CD4-positive, alpha-beta T cell (primary cell): ENCODE measurements around the gene ILRUN. TPM values are rescaled to one million over a fixed set of nuclear protein-coding genes. Genes with fewer than 3 reads are reported as not detected.
"Not testable (repeated sequence)": the region's sequence is repeated elsewhere in the genome, so short reads cannot be mapped to it uniquely, and the experiment has no call there.

Source experiments
- ATAC-seq: fragments of 200-7000 bp; cut with Tn5 transposase; one replicate; pipeline ENCODE4 v1.10.0; 2022; ENCODE audit warnings: mild to moderate bottlenecking; ENCODE audit not compliant: poor library complexity
- CTCF ChIA-PET: fragments of 350-600 bp; sonication (Branson Sonifier 250); formaldehyde crosslinking; loops from one replicate; lab custom pipeline; 2021; ENCODE audit warnings: antibody characterized with exemption, inconsistent platforms; lab: Charles Lee
- POLR2A ChIA-PET: fragments of 350-600 bp; sonication (Branson Sonifier 250); formaldehyde crosslinking; loops from one replicate; lab custom pipeline; 2021; ENCODE audit warnings: antibody characterized with exemption, inconsistent platforms; lab: Charles Lee
- DNase-seq, 14 experiments: peaks; one replicate each; pipeline ENCODE4 v3.0.0-alpha.2; 2013 to 2020; ENCODE audit warnings: mixed read lengths in 2 of 14
- H3K27ac ChIP-seq, 2 donors: one replicate each; pipeline versions ENCODE4 v1.5.1 to v1.7.0; 2013; ENCODE audit warnings: low read length in 2 of 2, low read depth in 1 of 2, mild to moderate bottlenecking in 1 of 2
- H3K27me3 ChIP-seq, 2 experiments: 1 replicate in 1 of 2; 2 replicates in 1 of 2; pipeline versions ENCODE4 v1.6.1 to v1.7.0; 2013; ENCODE audit warnings: low read length in 2 of 2, control low read depth in 1 of 2, mild to moderate bottlenecking in 1 of 2, moderate library complexity in 1 of 2; ENCODE audit not compliant: insufficient read depth in 2 of 2, control insufficient read depth in 1 of 2
- H3K36me3 ChIP-seq: one replicate; pipeline ENCODE4 v1.6.1; 2013; ENCODE audit warnings: low read length, control low read depth; ENCODE audit not compliant: insufficient read depth
- H3K4me1 ChIP-seq: one replicate; pipeline ENCODE4 v1.6.1; 2013; ENCODE audit warnings: low read length, control low read depth; ENCODE audit not compliant: insufficient read depth
- H3K4me3 ChIP-seq: one replicate; pipeline ENCODE4 v1.5.1; 2013; ENCODE audit warnings: mild to moderate bottlenecking, low read length, moderate library complexity
- H3K9me3 ChIP-seq, 2 experiments: 1 replicate in 1 of 2; 2 replicates in 1 of 2; pipeline versions ENCODE4 v1.6.1 to v1.7.0; 2013; ENCODE audit warnings: low read length in 2 of 2, mild to moderate bottlenecking in 2 of 2, control low read depth in 1 of 2, moderate library complexity in 1 of 2; ENCODE audit not compliant: control insufficient read depth in 1 of 2, insufficient read depth in 1 of 2
- H3K27ac Mint-ChIP-seq: one replicate; pipeline ENCODE4 v1.8.0; 2020; ENCODE audit warnings: mixed read lengths
- H3K27me3 Mint-ChIP-seq: one replicate; pipeline ENCODE4 v1.8.0; 2021; ENCODE audit warnings: mixed read lengths
- H3K36me3 Mint-ChIP-seq: one replicate; pipeline ENCODE4 v1.8.0; 2021; ENCODE audit warnings: low read depth, mixed read lengths
- H3K4me1 Mint-ChIP-seq: one replicate; pipeline ENCODE4 v1.8.0; 2021; ENCODE audit warnings: low read depth, mixed read lengths
- H3K4me3 Mint-ChIP-seq: one replicate; pipeline ENCODE4 v1.8.0; 2020; ENCODE audit warnings: mild to moderate bottlenecking, mixed read lengths
- H3K9me3 Mint-ChIP-seq: one replicate; pipeline ENCODE4 v1.8.0; 2020; ENCODE audit warnings: mixed read lengths
- CTCF ChIP-seq: fragments of 200-600 bp; IDR thresholded peaks from one replicate; pipeline ENCODE4 v1.8.0; 2022; ENCODE audit warnings: antibody characterized with exemption, mild to moderate bottlenecking
- intact Hi-C, 2 experiments: fragments of 100-400 bp; cut with DNase I in 1 of 2; cut with micrococcal nuclease in 1 of 2; formaldehyde crosslinking; loops; one replicate each; pipeline versions ENCODE4 v1.15.1 to v1.9.0; 2023 to 2025; cut with DNase I, micrococcal nuclease
- total RNA-seq, 174 experiments: library from RNA in 2 of 174; stranded (reverse) in 2 of 174; gene quantifications; one replicate each; pipeline ENCODE4 v1.2.3 and lab custom pipeline; 2021 to 2026

Gene ILRUN
- total RNA-seq, 2 experiments from 2014 or later: 44.9 to 49.4 TPM

DNA sequence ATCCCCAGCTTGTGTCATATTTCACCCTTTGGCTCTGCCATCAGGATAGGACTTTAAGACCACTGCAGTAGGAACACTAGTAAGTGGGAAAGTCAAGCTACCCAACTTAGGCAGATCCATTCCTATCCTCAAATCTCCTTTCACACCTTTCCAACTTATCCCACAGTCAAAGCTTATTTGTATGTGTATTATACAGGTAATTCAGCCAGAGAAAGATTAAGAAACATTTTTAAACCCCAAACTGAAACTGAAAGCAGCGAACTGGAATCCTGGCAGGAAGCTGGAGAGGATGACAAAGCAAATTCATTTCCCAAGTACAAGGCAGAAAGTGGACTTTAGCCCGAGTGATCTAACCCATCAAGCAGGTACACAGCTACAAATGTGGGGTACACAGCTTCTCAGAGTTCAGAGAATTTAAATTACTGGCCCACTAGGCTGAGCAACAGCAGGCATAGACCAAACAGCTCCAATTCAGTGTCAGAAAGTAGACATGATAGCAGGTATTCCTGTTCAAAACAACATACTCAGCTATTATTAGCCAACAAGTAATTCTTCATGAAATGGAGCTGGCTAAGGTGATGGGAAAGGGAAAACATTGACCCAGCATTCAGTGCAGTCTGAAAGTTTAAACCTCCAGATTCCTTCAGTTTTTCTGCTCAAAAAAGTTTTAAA is 39.1 kb downstream of the ILRUN start:
- H3K27ac Mint-ChIP-seq: peak overlapping the region; percentile 84
- Histone ChIP-seq H3K9me3 (no peaks in the 10 kb centered on the region), H3K4me3 (peak overlapping the region; percentile 57), H3K36me3 (peaks cover 19% of the 10 kb centered on the region), H3K4me1 (peaks cover 31% of the 10 kb centered on the region), H3K27me3 (no peaks in the 10 kb centered on the region), H3K27ac (peak overlapping the region; percentile 55 to 85)
- POLR2A ChIA-PET: interaction anchor here (0.7 to 4.3 kb wide), 15 partner anchors 8 to 946 kb away, joined by 3 to 69 read pairs (median 4); partner anchors contain the start of genes BLTP3A, HMGA1, ILRUN and SMIM29
- no peaks in the 10 kb centered on the region for H3K9me3 Mint-ChIP-seq
- H3K27me3 Mint-ChIP-seq: no peaks in the 10 kb centered on the region
- TF ChIP-seq CTCF: no peak
- H3K36me3 Mint-ChIP-seq: peaks cover 31% of the 10 kb centered on the region
- peak overlapping the region; percentile 90 for H3K4me3 Mint-ChIP-seq
- CTCF ChIA-PET: interaction anchor here (1.2 to 1.7 kb wide), 3 partner anchors 9 to 408 kb away, joined by 3 to 6 read pairs (median 5); no protein-coding TSS in a partner anchor
- intact Hi-C loops: loop anchor here (5.0 kb wide), 1 partner anchor 40 kb away; the partner anchor contains the start of gene ILRUN (in 2 of the 2)
- ATAC-seq: peak; percentile 37
- peaks cover 65% of the 10 kb centered on the region for H3K4me1 Mint-ChIP-seq
- DNase-seq: peak in 3 of 14 experiments; percentile 52 to 82 (median 63)

DNA sequence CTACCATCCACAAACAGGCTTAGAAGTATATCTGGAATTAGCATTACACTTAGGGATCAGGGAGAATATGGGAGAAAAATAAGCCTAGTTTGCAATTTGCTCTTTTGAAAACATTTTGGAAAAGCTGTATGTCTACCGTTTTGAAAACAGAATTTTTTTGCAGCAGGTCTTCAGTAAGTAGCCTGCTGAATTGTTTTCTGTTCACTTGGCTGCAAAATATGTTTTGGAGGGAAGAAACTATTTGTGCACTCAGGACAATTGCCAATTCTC is 39.6 kb downstream of the ILRUN start:
- intact Hi-C loops: loop anchor here (5.0 kb wide), 1 partner anchor 40 kb away; the partner anchor contains the start of gene ILRUN (in 2 of the 2)
- H3K4me1 ChIP-seq: peaks cover 31% of the 10 kb centered on the region
- peak overlapping the region; percentile 84 for H3K27ac Mint-ChIP-seq
- peak overlapping the region; percentile 90 for H3K4me3 Mint-ChIP-seq
- no peaks in the 10 kb centered on the region for H3K9me3 ChIP-seq
- TF ChIP-seq CTCF: no peak
- peaks cover 21% of the 10 kb centered on the region for H3K36me3 ChIP-seq
- DNase-seq (no peak), ATAC-seq (peak; percentile 11)
- peak overlapping the region; percentile 55 to 85 for H3K27ac ChIP-seq
- H3K36me3 Mint-ChIP-seq: peaks cover 35% of the 10 kb centered on the region
- H3K27me3 ChIP-seq: no peaks in the 10 kb centered on the region
- peaks cover 65% of the 10 kb centered on the region for H3K4me1 Mint-ChIP-seq
- H3K27me3 Mint-ChIP-seq: no peaks in the 10 kb centered on the region
- H3K4me3 ChIP-seq: peak overlapping the region; percentile 57
- CTCF ChIA-PET: interaction anchor here (1.2 to 1.7 kb wide), 3 partner anchors 9 to 408 kb away, joined by 3 to 6 read pairs (median 5); no protein-coding TSS in a partner anchor
- H3K9me3 Mint-ChIP-seq: no peaks in the 10 kb centered on the region
- POLR2A ChIA-PET: interaction anchor here (0.7 to 4.3 kb wide), 15 partner anchors 8 to 946 kb away, joined by 3 to 69 read pairs (median 4); partner anchors contain the start of genes BLTP3A, HMGA1, ILRUN and SMIM29

- no peak for TF ChIP-seq CTCF
- Histone ChIP-seq H3K9me3 (no peaks in the 10 kb centered on the region), H3K4me1 (peaks cover 31% of the 10 kb centered on the region), H3K4me3 (peak overlapping the region; percentile 57), H3K27ac (peak overlapping the region; percentile 55 to 85), H3K36me3 (peaks cover 21% of the 10 kb centered on the region), H3K27me3 (no peaks in the 10 kb centered on the region)
- Mint-ChIP-seq H3K4me1 (peaks cover 64% of the 10 kb centered on the region), H3K27ac (peak overlapping the region; percentile 84), H3K4me3 (peak overlapping the region; percentile 90), H3K36me3 (peaks cover 35% of the 10 kb centered on the region), H3K27me3 (no peaks in the 10 kb centered on the region), H3K9me3 (no peaks in the 10 kb centered on the region)
- ChIA-PET POLR2A (interaction anchor here (0.7 to 4.3 kb wide), 15 partner anchors 8 to 945 kb away, joined by 3 to 69 read pairs (median 4); partner anchors contain the start of genes BLTP3A, HMGA1, ILRUN and SMIM29), CTCF (interaction anchor here (1.2 to 1.7 kb wide), 3 partner anchors 10 to 407 kb away, joined by 3 to 6 read pairs (median 5); no protein-coding TSS in a partner anchor)
- ATAC-seq: peak; percentile 61
- intact Hi-C loops: loop anchor here (1.0 to 5.0 kb wide), 2 partner anchors 15 to 41 kb away; partner anchors contain the start of gene ILRUN (in 2 of the 2)
- DNase-seq: peak in 6 of 14 experiments; percentile 6 to 60 (median 53)
Observed at GRCh38 chr6:34656378-34657036, 40.1 kb downstream of the ILRUN start.

DNA sequence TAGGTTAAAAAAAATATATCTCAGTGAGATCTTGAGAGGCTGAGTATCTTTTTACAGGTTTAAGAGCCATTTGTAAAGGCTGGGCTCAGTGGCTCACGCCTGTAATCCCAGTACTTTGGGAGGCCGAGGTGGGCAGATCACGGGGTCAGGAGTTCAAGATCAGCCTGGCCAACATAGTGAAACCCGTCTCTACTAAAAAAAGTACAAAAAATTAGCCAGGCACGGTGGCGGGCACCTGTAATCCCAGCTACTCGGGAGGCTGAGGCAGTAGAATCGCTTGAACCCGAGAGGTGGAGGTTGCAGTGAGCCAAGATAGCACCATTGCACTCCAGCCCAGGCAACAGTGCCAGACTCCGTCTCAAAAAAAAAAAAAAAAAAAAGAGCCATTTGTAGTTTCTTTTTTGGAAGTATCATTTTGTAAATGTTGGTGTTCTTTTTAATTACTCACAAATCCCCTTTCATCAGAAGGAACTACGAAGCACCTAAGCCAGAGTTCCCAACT is 40.6 kb downstream of the ILRUN start:
- peak overlapping the region; percentile 55 to 85 for H3K27ac ChIP-seq
- H3K36me3 ChIP-seq: peaks cover 21% of the 10 kb centered on the region
- intact Hi-C loops: loop anchor here (1.0 to 5.0 kb wide), 3 partner anchors 13 to 41 kb away; partner anchors contain the start of gene ILRUN (in 2 of the 2)
- not testable (repeated sequence) for ATAC-seq, DNase-seq, H3K9me3 ChIP-seq, H3K27me3 ChIP-seq, H3K9me3 Mint-ChIP-seq, H3K27me3 Mint-ChIP-seq
- ChIA-PET CTCF (interaction anchor here (1.2 to 1.6 kb wide), 2 partner anchors 12 to 406 kb away, joined by 3 to 5 read pairs; no protein-coding TSS in a partner anchor), POLR2A (interaction anchor here (1.2 to 4.3 kb wide), 7 partner anchors 9 to 232 kb away, joined by 4 to 69 read pairs (median 8); partner anchors contain the start of genes ILRUN, SNRPC and TAF11)
- H3K27ac Mint-ChIP-seq: peak overlapping the region; percentile 84
- peak overlapping the region; percentile 57 for H3K4me3 ChIP-seq
- H3K4me1 ChIP-seq: peaks cover 31% of the 10 kb centered on the region
- peak overlapping the region; percentile 90 for H3K4me3 Mint-ChIP-seq
- H3K36me3 Mint-ChIP-seq: peaks cover 37% of the 10 kb centered on the region
- H3K4me1 Mint-ChIP-seq: peaks cover 63% of the 10 kb centered on the region
